Left lung (tissue), 10 donors: ENCODE results near the gene NKD2. TPM values are rescaled to one million over a fixed set of nuclear protein-coding genes. Genes with fewer than 3 reads are reported as not detected.
A peak's percentile ranks its signal among the peaks of the same experiment; 100 is the strongest.

Experiments used
- ATAC-seq: fragments of 200-7000 bp; cut with Tn5 transposase; one replicate; pipeline ENCODE4 v1.9.1; 2020; ENCODE audit warnings: moderate library complexity
- DNase-seq, 4 donors: peaks; one replicate each; pipeline ENCODE4 v3.0.0-alpha.2; 2013 to 2020
- H3K27ac ChIP-seq, 2 donors: fragments of 200-600 bp; sonication (generic) in 1 of 2; one replicate each; pipeline versions ENCODE4 v1.5.0 to v1.8.0; 2020 to 2021
- H3K27me3 ChIP-seq, 2 donors: fragments of 200-600 bp; sonication (generic) in 1 of 2; one replicate each; pipeline versions ENCODE4 v1.5.0 to v1.8.0; 2020 to 2021
- H3K36me3 ChIP-seq, 2 donors: fragments of 200-600 bp; sonication (generic) in 1 of 2; one replicate each; pipeline versions ENCODE4 v1.5.0 to v1.8.0; 2020 to 2021
- H3K4me1 ChIP-seq, 2 donors: fragments of 200-600 bp; one replicate each; pipeline ENCODE4 v1.8.0; 2021
- H3K4me3 ChIP-seq, 2 donors: fragments of 200-600 bp; sonication (generic) in 1 of 2; one replicate each; pipeline versions ENCODE4 v1.5.0 to v1.8.0; 2020 to 2021; ENCODE audit warnings: mild to moderate bottlenecking in 1 of 2
- H3K9me3 ChIP-seq, 2 donors: fragments of 200-600 bp; sonication (generic) in 1 of 2; one replicate each; pipeline versions ENCODE4 v1.5.0 to v1.8.0; 2020 to 2021
- intact Hi-C, 2 donors: fragments of 100-400 bp; cut with DNase I; formaldehyde crosslinking; loops; one replicate each; pipeline versions ENCODE4 v1.11.2 to v1.14.2; 2022
- polyA plus RNA-seq, 6 donors: library from polyadenylated mRNA; unstranded; fragments of 120-200 nt; gene quantifications; one replicate each; pipeline ENCODE4 v1.2.1, GENCODE V29; 2013; ENCODE audit not compliant: insufficient read length in 6 of 6
- total RNA-seq, 2 donors: library from RNA; stranded (reverse); fragmentation: NEBNext Ultra II Directional; extraction: Animal tissue kit (Norgen Biotek cat#: 25700); gene quantifications; one replicate each; pipeline ENCODE4 v1.2.1, GENCODE V29; 2021
- TF ChIP-seq, protein P1 (sequence below), 2 donors: fragments of 200-600 bp; sonication (generic) in 1 of 2; IDR thresholded peaks; one replicate each; pipeline versions ENCODE4 v1.5.0 to v1.8.0; 2021; ENCODE audit warnings: antibody characterized with exemption in 2 of 2
- donor health status: DM: no; HTN: yes; CAD: no.
- donor health status: DM: no; HTN: no; CAD: no.

The NKD2 gene
- total and polyA plus RNA-seq, 8 donors, result 6.3 to 61.5 (median 10.3) TPM

DNA sequence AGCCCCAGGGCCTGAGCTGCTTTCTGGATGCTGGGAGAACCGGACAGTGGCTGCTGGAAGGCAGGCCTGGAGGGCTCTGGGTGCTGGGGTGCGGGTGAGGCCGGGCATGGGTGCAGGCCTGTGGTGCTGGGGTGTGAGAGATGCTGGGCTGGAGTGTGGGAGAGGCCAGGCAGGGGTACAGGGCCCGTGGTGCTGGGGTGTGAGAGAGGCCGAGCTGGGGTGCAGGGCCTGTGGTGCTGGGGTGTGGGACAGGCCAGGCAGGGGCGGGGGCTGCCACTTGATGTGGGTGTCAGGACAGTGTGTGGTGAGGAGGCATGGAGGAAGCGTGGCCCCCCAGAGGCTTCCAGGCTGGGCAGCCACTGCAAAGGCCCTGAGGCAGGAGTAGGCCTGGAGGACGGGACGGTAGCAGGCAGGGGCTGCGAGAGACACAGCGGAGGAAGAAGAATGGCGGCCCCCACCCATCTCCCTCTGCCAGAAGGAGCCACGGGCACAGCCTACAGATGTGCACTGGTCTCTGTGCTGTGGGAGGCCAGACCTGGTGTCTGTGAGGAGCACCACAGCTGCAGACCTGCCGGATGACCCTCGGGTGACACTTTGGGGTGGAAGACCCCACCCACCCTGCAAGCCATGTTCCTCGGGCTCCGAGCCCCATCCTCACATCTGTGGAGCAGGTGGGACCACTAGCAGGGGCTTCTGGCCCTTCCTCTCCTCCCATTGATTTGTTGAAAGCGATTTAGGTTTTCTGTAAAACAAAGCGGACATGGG lies 9.3 kb downstream of the NKD2 start:
- ATAC-seq, result no peak

DNA sequence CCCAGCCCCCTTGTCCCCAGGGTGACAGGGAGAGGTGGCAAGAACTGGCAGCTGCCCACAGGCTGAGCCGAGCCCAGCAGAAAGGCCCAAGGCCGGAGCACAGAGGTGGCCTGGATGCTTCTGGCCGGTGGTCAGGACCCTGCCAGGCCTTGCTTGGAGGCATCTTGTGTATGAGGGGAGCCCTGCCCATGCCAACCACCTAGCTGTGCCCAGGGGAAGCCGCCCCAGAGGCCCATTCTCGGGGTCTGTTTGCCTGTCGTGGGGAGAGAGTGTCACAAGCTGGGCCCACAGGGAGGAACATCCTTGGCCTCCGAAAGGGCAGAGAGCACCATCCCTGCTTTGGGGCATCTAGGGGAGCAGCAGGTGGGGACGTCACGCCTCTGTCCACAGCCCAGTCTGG lies 10.0 kb downstream of the NKD2 start:
- no peaks in the 10 kb centered on the region for H3K27me3 ChIP-seq
- no peaks in the 10 kb centered on the region for H3K9me3 ChIP-seq
- ATAC-seq (no peak), DNase-seq (peak in 1 of 4 donors; percentile 58)
- no peak overlapping the region for H3K4me3 ChIP-seq
- no peak overlapping the region for H3K27ac ChIP-seq
- TF ChIP-seq, protein P1, sequence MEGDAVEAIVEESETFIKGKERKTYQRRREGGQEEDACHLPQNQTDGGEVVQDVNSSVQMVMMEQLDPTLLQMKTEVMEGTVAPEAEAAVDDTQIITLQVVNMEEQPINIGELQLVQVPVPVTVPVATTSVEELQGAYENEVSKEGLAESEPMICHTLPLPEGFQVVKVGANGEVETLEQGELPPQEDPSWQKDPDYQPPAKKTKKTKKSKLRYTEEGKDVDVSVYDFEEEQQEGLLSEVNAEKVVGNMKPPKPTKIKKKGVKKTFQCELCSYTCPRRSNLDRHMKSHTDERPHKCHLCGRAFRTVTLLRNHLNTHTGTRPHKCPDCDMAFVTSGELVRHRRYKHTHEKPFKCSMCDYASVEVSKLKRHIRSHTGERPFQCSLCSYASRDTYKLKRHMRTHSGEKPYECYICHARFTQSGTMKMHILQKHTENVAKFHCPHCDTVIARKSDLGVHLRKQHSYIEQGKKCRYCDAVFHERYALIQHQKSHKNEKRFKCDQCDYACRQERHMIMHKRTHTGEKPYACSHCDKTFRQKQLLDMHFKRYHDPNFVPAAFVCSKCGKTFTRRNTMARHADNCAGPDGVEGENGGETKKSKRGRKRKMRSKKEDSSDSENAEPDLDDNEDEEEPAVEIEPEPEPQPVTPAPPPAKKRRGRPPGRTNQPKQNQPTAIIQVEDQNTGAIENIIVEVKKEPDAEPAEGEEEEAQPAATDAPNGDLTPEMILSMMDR (IDR thresholded peaks at IDR 0.05), result no peak
- no peaks in the 10 kb centered on the region for H3K4me1 ChIP-seq
- intact Hi-C loops, result no loop called here
- H3K36me3 ChIP-seq, result no peaks in the 10 kb centered on the region

More for the DNA sequence above, 9.3 kb downstream of the NKD2 start:
- no peaks in the 10 kb centered on the region for H3K4me1 ChIP-seq
- H3K4me3 ChIP-seq, result no peak overlapping the region
- TF ChIP-seq, protein P1 (IDR thresholded peaks at IDR 0.05), result no peak
- intact Hi-C loops, result no loop called here
- peak in 1 of 4 donors; percentile 76 for DNase-seq
- no peaks in the 10 kb centered on the region for H3K36me3 ChIP-seq
- no peak overlapping the region for H3K27ac ChIP-seq
- H3K27me3 ChIP-seq, result no peaks in the 10 kb centered on the region
- H3K9me3 ChIP-seq, result no peaks in the 10 kb centered on the region

DNA sequence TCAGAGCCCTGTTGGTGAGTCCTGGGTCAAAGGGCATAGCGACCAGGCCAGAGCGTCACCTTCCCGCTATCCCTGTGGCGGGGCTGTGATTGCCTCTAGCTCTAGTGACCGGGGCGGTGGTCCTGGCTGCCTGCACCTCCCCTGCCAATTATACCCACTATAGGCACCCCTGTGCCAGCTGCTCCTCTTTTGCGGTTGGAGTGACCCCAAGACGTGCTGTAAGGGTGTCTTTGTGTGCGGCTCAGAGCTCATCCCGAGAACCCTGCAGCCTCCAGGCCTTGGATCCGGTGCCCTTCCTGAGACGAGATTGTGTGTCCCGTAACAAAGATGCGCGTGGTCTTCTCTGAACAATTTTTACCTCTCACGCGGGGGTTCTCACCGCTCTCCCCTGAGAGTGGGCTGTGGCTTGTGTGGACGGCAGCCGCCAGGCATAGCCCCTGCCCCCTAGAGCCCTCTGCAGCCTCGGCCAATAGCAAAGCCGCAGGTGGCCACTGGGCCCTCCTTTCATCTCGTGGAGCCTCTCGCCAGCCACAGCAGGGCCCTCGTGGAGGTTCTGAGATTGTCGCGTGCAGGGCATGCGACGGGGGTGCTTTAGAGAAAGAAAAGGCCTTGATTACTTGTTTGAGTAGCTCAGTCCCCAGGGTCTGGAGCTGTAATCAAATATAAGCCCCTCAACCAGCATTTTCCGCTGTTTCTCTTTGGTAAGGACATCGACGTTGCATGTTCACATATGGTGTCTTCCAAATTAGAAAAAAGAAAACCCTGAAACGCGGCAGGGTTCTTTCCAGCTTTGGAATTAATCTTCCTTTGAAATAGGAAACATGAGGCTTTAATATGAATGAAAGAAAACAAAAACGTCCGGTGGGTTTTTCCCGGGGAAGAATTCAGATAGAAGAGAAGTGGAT lies 10.7 kb downstream of the NKD2 start:
- Histone ChIP-seq H3K4me3 (no peak overlapping the region), H3K9me3 (no peaks in the 10 kb centered on the region), H3K27ac (no peak overlapping the region), H3K4me1 (no peaks in the 10 kb centered on the region), H3K27me3 (no peaks in the 10 kb centered on the region), H3K36me3 (no peaks in the 10 kb centered on the region)
- TF ChIP-seq, protein P1 (IDR thresholded peaks at IDR 0.05), result no peak
- intact Hi-C loops, result no loop called here
- no peak for ATAC-seq
- DNase-seq, result peak in 1 of 4 donors; percentile 52

DNA sequence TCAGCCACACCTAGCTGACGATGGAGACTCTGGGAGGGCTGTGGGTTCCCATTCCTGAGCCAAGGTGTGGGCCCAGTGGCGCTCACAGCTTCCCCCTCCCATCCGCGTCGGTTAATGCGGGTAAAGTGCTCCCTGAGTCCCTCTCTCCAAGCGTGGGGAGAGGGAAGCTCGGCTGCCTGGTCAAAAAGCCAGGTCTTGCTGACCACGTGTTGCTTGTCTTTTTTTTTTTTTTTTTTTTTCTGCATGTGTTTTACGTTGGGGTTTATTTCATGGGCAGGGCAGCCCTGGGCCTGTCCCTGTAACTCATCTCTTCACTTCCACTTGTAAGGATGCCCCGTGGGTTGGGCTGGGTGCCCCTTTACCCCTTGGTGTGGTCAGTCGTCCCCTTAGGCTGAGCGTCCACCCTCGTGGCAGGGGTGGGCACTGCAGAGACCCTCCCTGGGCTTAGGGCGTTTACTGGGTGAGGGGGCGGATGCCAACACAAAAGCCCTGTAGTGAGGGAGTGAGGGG lies 11.9 kb downstream of the NKD2 start:
- DNase-seq (peak in 1 of 4 donors; percentile 60), ATAC-seq (no peak)
- H3K27ac ChIP-seq, result no peak overlapping the region
- H3K36me3 ChIP-seq, result no peaks in the 10 kb centered on the region
- intact Hi-C loops, result no loop called here
- H3K4me1 ChIP-seq, result no peaks in the 10 kb centered on the region
- TF ChIP-seq, protein P1 (IDR thresholded peaks at IDR 0.05), result no peak
- H3K4me3 ChIP-seq, result no peak overlapping the region
- no peaks in the 10 kb centered on the region for H3K9me3 ChIP-seq
- no peaks in the 10 kb centered on the region for H3K27me3 ChIP-seq
